HG03342 (cell line): ENCODE results near the gene MEF2C.

Source experiments
- ATAC-seq: cut with Tn5 transposase; IDR thresholded peaks from one replicate; pipeline ENCODE4 v1.9.1; 2021; ENCODE audit warnings: mild to moderate bottlenecking, moderate library complexity; ENCODE audit not compliant: unreplicated experiment

The MEF2C gene

GRCh38 chr5:88678770-88679381 lies 204.1 kb downstream of the MEF2C start:
- no peak for ATAC-seq

- ATAC-seq = no peak
Observed at GRCh38 chr5:88677943-88678769, 204.8 kb downstream of the MEF2C start.

DNA sequence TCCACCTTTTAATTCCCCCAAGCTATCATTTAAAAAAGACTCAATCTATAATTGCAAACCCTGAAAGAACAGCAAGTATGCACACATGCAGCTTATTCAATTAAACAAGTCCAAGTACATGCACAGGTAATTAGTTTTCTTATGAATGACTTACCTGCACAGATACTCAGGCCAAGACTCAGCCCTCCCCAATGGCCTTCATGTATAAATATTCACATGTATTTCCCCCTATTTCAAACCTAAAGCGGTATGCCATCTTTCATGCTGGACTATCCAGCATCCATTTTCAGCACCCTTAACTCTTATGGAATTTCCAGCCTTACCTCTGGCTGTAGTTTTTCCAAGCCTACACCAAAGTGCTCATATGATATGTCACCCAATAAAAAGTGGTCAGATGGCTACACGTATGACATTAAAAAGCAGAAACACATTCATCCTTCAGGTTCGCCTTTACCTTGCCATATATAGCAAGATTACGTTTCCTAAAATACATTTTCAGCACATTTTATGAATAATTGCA lies 205.5 kb downstream of the MEF2C start:
- no peak for ATAC-seq

GRCh38 chr5:88676637-88677375 lies 206.2 kb downstream of the MEF2C start:
- ATAC-seq = no peak

GRCh38 chr5:88675708-88676636 lies 207.0 kb downstream of the MEF2C start:
- ATAC-seq = peak; percentile 38

- ATAC-seq = peak; percentile 20
Observed at GRCh38 chr5:88675168-88675707, 207.7 kb downstream of the MEF2C start.

DNA sequence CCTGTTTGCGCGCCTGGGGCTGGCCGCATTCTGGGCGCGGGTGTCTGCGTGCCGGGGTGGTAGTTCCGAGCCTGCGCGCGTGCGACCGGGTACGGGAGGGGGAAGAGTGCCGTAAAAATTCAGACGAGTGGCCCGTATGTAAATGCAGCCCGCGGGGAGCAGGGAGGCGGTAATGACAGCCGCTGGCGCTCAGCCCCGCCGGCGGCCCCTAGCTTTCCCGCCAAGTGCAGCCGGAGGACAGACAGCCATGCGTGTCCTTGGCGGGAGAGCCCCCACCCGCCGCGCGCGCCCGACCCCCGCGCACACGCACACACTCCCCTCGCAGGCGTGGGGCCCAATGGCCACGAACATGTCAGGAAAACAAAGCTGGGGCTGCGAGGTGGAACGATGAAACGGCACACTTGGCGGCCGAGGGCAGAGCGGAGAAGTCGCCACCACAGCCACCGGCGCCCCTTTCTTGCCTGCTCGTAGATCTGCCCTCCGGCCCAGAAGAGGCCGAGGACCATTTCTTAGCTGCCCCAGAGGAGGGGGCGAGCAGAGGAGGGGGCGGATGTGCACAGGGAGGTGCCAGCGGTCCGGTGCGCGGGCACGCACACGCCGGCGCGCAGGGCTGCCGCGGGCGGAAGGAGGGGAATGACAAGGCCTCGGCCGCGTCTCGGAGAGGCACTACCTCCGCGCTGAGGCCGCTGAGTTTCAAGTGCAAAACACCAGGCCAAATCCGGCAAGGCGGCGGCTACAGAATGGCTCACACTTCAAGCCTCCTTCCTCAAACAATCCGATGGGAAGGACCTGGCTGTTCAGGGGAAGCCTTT lies 208.4 kb downstream of the MEF2C start:
- ATAC-seq = peak; percentile 71

DNA sequence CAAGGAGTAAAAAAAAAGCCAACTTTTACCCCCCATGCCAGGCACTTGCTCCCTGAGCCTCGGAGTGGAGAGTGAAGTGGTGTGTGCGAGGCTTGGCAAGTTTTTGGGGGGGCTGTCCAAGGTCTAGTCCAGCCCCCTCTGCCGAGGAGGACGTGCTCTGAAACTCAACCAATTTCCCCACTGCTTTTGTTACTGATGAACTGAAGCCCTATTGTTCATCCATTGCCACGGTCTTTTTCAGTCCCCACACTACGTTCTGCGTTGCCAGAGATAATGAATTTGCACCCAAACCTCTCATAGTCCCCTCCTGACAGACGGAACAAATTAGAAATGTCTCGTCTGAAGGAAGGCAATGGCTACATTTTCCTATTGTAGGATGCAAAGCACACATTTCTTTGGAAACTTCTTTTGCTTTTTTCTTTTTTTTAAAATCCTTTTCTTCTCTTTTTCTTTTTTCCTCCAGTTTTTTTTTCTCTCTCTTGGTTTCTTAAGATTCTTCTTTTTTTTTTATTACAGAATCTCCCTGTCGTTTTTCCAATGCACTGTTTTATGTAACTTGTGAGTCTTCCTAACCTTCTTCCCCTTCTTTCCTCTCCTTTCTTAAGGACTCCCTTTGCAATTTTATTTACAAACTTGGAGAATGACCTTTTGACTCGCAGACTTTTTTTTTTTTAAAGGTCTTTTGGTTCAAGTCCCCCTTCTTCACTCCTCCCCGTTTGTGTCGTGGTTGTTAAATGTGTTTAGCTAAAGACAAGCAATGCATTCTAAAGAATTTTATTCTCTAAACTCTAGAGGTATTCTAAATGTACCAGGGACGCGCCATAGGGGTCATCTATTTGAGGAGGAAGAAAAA lies 209.5 kb downstream of the MEF2C start:
- ATAC-seq = no peak

- ATAC-seq = no peak
Observed at GRCh38 chr5:88672644-88673252, 210.2 kb downstream of the MEF2C start.

DNA sequence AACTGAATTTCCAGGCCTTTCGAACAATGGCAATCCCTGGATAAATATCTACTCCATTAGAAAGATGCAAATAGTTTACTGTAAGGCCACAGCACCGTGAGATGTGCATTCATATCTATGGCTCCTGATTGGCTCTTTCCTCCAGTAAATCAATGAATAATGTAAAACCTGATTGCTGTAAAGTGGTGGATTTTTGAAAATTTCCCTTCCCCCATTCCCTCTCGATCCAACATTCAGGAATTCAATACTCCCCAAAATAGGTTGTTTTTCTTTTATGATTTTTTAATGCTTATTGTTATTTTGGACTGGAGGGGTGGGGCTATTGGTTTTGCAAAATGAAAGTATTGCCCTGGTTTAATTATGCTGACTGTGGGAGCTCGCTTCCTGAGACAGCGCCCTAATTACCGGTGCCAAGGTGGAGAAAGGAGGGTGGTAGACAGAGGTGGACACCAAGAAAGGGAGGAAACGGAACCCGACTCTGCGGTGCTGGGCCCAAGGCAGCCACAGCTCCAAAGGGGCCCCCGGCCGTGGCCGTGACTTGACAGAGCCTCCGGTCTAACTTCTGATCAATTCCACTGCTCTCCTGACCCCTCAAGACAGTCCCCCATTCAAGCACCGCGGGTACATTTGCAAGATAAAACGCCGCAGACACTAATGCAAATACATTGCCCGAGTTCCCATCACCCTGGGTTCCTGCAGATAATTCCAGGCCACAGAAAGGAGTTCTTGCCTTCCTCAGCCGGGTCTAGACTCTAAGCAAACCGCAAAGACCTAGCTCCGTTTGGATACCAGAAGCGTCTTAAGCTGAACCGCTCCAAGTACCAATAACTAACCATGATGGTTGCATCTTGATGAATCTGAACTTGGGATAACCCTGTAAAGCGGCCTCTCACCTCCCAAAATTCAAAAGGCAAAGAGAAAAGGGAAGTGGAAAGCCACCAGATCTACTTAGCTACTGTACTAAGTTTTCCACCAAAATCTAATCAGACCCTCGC lies 211.2 kb downstream of the MEF2C start:
- ATAC-seq = no peak

DNA sequence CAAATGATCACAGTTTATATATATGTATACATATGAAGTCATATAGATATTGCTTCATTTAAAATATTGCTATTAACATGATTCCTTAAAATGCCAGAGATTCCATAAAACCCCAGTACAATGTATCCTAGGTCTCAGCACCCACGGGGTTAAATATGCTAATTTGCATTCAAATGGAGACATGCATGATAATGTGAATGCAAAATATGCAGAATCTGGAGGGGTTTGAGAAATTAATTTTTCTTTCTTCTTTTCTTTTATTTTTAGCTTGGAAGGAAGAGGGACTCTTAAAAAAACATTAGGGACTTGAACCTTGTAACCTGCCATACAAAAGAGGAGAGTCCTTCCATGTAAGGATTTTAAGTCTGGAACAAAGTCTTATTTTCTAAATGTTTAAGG lies 211.9 kb downstream of the MEF2C start:
- ATAC-seq = no peak

DNA sequence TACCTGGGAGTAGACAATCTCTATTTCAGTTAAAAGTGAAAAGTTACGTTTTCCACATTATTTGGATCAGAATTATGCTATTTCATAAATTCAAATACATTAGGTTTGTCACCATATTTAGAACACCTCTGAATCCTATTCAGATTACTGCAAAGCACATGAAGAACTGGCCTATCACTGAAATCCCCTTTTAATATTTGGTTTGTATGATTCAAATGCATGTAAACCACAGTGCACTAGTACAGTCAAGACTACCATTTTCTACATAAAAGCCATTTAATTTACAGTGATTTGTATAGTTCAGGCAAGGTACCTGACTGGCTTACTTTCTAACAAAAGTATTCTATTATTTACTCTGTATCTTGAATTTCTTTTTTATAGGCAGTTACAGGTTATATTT lies 212.5 kb downstream of the MEF2C start:
- ATAC-seq = no peak

GRCh38 chr5:88669371-88670050 lies 213.5 kb downstream of the MEF2C start:
- ATAC-seq = no peak

GRCh38 chr5:88667496-88668201 lies 215.3 kb downstream of the MEF2C start:
- ATAC-seq = no peak
